ENCODE data around the gene ENTHD1. TPM values are rescaled to one million over a fixed set of nuclear protein-coding genes. Genes with fewer than 3 reads are reported as not detected.

ENTHD1 gene
- total RNA-seq, 3 donors from 2014 or later = not detected

- no peak for DNase-seq (ENCODE audit: low spot score in 2 of 2)
- Histone ChIP-seq H3K4me3 (no peak overlapping the region), H3K36me3 (no peaks in the 10 kb centered on the region), H3K9me3 (no peaks in the 10 kb centered on the region), H3K27me3 (peaks cover 0 to 13% of the 10 kb centered on the region in 2 donors), H3K4me1 (no peaks in the 10 kb centered on the region), H3K27ac (no peak overlapping the region)
- TF ChIP-seq CTCF (IDR thresholded peaks at IDR 0.05) (no peak), POLR2A (IDR thresholded peaks at IDR 0.05) (no peak), POLR2AphosphoS5 (IDR thresholded peaks at IDR 0.05) (no peak)
- intact Hi-C loops (cut with DNase I; ENCODE audit: low total_unique reads) = no loop called here
Observed at GRCh38 chr22:39693943-39694500, 199.5 kb downstream of the ENTHD1 start.

Other genes with a start within 250 kb of the ENTHD1 start
- gene GRAP2, start 7.3 kb upstream of the ENTHD1 start, total RNA-seq = 1 to 10 TPM in 2 of 3 donors, under 1 TPM in 1; 0.66 to 8.0 (median 3.5) TPM
- gene TMA7B, start 66.6 kb upstream of the ENTHD1 start, total RNA-seq = under 1 TPM in 1 of 3 donors, not detected in 2; 0.16 TPM
- gene FAM83F, start 101.2 kb upstream of the ENTHD1 start, total RNA-seq = 10 to 100 TPM in 1 of 3 donors, 1 to 10 TPM in 2; 4.5 to 15.5 (median 7.5) TPM

Measured in breast epithelium (tissue), 4 donors.